T-helper 1 cell (primary cell): Measurements from ENCODE around the gene GAPDHS.

ENCODE experiments used
- DNase-seq, 5 donors: peaks; one replicate each; pipeline ENCODE4 v3.0.0-alpha.2; 2012 to 2020

GAPDHS gene

DNA sequence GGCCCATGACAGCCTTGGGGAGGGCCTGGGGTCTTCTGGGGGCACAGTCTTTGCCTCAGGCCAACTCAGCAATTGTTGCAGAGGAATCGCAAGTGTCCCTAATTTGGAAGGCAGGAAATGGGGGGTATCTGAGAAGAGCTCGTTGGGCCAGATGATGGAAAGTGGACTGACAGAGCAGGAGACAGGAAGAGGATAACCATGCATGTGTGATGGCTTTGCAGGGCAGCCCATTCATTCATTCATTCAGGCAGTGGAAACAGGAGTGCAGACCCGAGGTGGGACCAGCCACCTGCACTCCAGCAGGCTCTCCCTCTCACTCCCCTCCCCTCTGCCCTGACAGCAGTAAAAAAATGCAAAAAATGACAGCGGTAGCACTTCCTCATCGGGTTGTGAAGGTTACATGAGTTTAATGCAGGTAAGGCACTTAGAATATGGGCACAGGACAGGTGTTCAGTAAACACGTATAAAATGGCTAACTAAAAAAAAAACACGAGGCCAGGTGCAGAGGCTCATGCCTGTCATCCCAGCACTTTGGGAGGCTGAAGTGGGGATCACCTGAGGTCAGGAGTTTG, 7.2 kb downstream of the GAPDHS start:
- no peak for DNase-seq

GRCh38 chr19:35542209-35542608, 9.0 kb downstream of the GAPDHS start:
- no peak for DNase-seq

GRCh38 chr19:35543280-35544109, 10.2 kb downstream of the GAPDHS start:
- no peak for DNase-seq

DNA sequence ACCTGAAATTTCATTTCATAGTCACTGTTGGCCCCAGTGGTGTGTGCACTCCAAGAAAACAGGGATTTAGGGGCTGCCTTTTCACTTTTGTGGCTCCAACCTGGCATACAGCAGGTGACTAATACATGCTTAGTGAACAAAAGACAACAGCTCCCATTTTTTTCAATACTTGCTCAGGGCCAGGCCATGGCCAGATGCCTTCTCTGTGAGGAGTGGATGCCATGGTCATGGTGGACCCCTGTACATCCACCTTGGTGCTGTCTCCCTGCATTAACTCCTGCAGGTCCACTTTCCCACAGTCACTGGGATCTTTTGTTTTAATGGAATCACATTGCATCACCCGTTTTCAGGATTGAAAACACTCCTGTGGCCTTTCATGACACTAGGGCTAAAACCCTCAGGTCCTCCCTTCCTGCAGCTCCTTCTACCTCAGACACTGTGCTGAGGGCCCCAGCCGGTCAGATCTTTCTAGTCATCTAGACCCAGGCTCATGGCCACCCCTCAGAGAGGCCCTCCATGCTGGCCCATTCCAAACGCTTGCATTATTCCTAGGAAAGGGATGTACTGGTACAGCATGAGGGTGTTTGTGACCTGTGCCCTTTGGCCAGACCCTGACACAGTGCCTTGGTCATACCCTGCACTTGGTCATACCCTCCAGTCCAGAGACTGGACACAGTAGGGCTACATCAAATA, 11.0 kb downstream of the GAPDHS start:
- DNase-seq: no peak

DNA sequence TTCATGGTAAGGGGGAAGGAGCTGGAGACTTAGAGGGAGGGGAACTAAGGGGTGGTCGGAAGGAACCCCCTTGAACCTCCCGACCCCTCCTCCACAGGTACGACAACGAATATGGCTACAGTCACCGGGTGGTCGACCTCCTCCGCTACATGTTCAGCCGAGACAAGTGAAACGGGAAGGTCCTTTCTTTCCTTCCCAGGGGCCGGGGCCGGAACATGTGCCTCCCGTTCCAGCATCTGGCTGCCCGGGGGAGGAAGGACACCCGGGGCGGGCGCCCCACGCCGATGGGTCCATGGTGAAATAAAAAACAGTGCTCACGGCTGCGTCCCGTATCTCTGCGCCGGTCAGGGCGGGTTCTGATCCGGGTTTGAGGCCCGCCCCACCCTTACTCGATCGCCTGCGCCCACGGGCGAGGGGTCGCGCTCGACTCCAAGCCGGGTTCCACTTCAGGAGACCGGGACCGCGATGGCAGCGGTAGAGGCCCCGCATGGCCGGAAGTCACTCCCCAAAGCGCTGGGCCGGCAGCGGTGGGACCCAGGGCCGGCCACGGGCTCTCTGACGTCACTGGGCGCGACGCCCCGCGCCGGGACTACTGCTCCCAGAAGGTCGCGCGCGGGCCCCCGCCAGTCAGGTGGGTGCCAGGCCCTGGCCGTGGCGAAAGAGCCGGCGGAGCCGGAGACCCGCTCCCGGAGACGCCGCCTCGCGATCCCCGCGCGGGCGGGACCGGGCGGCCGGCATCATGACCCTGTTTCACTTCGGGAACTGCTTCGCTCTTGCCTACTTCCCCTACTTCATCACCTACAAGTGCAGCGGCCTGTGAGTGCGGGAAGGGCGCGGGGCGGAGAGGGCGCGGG, 12.0 kb downstream of the GAPDHS start, which contains the start of gene TMEM147:
Gene TMEM147 (plus strand): TSS at position 626 of the 854 bp plus-strand sequence. CDS start 114 bp downstream, at position 740.
- DNase-seq: peak; percentile 43 to 86 (median 61)

- peak in 4 of 5 donors; percentile 20 to 72 (median 30) for DNase-seq
Observed at GRCh38 chr19:35545855-35546381, 12.7 kb downstream of the GAPDHS start.

GRCh38 chr19:35546532-35546931, 13.3 kb downstream of the GAPDHS start:
- DNase-seq: no peak

DNA sequence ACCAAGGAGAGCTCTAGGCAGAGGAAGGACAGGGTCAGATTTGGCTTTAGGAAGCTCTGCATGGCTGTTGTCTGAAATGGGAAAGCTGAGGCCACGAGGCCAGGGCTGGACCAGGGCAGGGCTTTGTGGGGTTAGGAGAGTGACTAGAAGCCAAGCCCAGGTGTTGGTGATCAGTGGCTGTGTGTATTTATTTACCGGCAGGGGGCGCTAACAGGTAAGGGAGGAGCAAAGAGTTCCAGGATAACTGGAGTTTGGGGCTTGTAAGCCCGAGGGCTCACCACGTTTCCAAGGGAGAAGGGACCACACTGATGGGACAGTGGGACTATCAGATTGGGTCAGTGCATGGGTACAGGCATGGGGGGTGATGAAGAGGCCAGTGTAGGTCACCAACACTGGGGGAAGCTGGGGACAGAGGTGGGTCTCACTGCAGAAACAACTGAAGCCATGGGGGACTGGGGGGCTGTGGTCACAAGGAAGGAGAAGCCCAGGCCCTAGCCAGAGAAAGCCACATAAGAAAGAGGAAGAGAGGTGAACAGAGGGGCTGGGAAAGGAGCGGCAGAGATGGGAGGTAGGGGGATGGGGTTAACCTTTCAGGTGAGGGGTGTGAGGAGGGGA, 16.0 kb downstream of the GAPDHS start:
- DNase-seq: peak in 4 of 5 donors; percentile 37 to 64 (median 54)

DNA sequence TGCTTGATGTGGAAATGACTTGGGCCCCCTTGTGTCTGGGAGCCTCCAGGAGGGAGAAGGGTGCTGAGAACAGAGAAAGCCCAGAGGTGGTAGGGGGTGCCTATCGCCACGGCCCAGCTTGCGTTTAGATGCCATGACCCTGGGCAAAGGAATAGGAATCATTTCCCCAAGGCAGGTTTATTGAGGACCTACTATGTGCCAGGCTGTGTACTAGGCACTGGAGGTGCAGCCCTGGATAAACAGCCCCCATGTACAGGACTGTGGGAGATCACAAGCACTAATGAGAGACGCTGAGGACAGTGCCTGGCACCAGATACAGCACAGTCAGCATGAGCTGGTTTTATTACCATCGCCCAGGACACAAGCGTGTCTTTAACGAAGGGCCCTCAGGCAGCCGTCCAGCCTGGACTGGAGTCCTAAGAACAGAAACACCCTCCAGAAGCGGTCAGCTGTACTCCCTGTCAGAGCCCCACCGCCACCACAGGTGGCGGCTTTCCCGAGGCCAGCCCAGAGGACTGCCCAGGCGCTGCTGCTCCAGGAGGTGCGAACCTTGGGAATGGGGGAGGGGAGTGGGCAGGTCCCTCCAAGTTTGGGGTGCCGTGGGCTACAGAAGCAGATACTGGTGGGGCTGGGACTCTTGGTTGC, 16.7 kb downstream of the GAPDHS start:
- DNase-seq: no peak

DNA sequence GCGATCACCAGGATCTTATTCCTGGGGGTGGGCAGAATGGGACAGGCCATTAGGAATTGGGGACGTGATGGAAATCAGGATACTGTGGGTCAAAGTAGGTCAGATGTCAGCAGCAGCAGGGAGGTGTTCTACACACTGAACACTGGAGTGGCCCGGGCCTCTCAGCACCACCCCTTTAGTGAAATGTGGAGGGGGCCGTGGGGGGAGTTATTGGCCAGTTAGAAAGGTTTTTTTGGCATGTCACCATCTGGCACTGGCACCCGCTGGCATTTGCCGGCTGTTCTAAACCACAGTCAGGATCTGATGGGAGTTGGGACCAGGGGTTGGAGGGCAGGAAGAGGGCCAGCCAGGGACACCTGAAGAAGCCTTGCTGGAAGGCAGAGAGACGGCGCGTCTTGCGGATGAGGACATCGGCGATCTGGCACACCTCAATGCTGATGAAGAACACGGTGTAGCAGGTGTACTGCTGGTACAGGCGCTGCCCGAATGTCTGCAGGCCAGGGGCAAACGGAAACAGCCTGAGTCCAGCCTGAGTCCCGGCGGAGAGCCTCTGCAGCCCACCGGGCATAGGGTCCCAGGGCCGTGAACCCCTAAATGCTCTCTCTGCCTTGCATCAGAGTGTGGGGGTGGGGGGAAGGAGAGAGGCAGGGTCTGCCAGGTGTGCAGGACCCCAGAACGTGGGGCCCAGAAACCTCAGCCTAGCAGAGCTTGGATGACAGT, 18.0 kb downstream of the GAPDHS start:
- DNase-seq: no peak

- no peak for DNase-seq
Observed at GRCh38 chr19:35552534-35553384, 19.5 kb downstream of the GAPDHS start.

- no peak for DNase-seq
Observed at GRCh38 chr19:35553385-35554000, 20.2 kb downstream of the GAPDHS start.

DNA sequence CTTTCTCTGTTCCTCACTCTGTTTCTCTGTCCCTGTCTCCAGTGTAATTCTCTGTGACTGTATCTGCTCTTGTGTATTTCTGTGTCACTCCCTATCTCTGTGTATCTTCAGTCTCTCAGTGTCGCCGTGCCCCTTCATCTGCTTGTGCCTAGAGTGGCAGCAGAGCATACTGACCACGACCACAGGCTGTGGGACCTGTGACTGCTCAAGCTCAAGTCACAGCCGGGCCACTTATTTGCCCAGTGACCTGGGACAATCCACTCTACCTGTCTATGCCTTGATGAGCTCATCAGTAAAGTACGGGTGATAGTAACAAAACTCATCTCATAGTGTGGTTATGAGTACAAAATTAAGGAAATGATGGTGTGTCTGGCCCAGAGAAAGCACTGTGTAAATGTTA, 20.8 kb downstream of the GAPDHS start:
- DNase-seq: no peak

GRCh38 chr19:35555301-35556005, 22.2 kb downstream of the GAPDHS start:
- no peak for DNase-seq

DNA sequence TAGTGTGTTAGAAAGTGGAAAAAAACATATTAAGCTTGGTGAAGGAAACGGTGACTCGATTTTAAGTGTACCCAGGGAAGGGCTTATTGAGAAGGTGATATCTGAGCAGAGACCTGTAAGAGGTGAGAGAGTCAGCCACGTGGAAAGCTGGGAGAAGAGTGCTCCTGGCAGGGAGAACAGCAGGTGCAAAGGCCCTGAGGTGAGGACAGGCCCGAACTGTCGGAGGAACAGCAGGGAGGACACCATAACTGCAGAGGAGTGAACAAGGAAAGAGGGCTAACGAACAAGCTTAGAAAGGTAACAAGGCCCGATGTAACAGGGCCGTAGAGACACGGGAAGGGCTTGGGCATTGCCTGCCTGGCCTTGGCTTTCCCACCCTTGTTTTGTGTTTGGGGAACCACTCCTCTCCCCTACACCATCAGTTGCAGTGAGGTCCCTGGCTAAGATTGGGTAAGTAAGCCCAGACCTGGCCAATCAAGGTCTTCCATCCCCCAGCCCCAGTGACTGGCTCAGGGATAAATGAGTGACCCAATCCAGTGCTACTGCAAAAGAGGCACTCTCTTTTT, 22.9 kb downstream of the GAPDHS start:
- DNase-seq: no peak

GRCh38 chr19:35556846-35557538, 23.7 kb downstream of the GAPDHS start:
- DNase-seq: no peak
